Measurements from ENCODE around the gene MACF1.
"Not testable (repeated sequence)": the region's sequence is repeated elsewhere in the genome, so short reads cannot be mapped to it uniquely, and the experiment has no call there.

The MACF1 gene

GRCh38 chr1:39512234-39512847 is 307.8 kb downstream of the MACF1 start:
- not testable (repeated sequence) for H3K4me3 Mint-ChIP-seq; DNase-seq (ENCODE audit: low spot score in 2 of 2); H3K9me3 Mint-ChIP-seq; H3K27ac Mint-ChIP-seq; H3K36me3 Mint-ChIP-seq
- H3K4me1 Mint-ChIP-seq: peaks cover 10% of the 10 kb centered on the region
- ATAC-seq: peak; percentile 33

- not testable (repeated sequence) for H3K4me1 Mint-ChIP-seq; H3K4me3 Mint-ChIP-seq; H3K27ac Mint-ChIP-seq; DNase-seq (ENCODE audit: low spot score in 2 of 2); H3K9me3 Mint-ChIP-seq; H3K36me3 Mint-ChIP-seq
- ATAC-seq: peak; percentile 65
Observed at GRCh38 chr1:39514710-39515124, 310.2 kb downstream of the MACF1 start.

- not testable (repeated sequence) for DNase-seq (ENCODE audit: low spot score in 2 of 2); H3K9me3 Mint-ChIP-seq; H3K36me3 Mint-ChIP-seq; H3K27ac Mint-ChIP-seq; H3K4me1 Mint-ChIP-seq
- peak; percentile 35 for ATAC-seq
- H3K4me3 Mint-ChIP-seq: peak overlapping the region; percentile 61
Observed at GRCh38 chr1:39515131-39516086, 310.9 kb downstream of the MACF1 start.

- not testable (repeated sequence) for H3K4me1 Mint-ChIP-seq; ATAC-seq; H3K36me3 Mint-ChIP-seq; H3K4me3 Mint-ChIP-seq; H3K27ac Mint-ChIP-seq; DNase-seq (ENCODE audit: low spot score in 2 of 2); H3K9me3 Mint-ChIP-seq
Observed at GRCh38 chr1:39516841-39517240, 312.3 kb downstream of the MACF1 start.

- not testable (repeated sequence) for H3K36me3 Mint-ChIP-seq; H3K9me3 Mint-ChIP-seq; H3K4me3 Mint-ChIP-seq; ATAC-seq; DNase-seq (ENCODE audit: low spot score in 2 of 2); H3K4me1 Mint-ChIP-seq; H3K27ac Mint-ChIP-seq
Observed at GRCh38 chr1:39517936-39518335, 313.4 kb downstream of the MACF1 start.

GRCh38 chr1:39519376-39519775 is 314.9 kb downstream of the MACF1 start:
- not testable (repeated sequence) for H3K36me3 Mint-ChIP-seq; DNase-seq (ENCODE audit: low spot score in 2 of 2); ATAC-seq; H3K4me3 Mint-ChIP-seq; H3K9me3 Mint-ChIP-seq; H3K27ac Mint-ChIP-seq; H3K4me1 Mint-ChIP-seq

- not testable (repeated sequence) for H3K4me3 Mint-ChIP-seq; H3K36me3 Mint-ChIP-seq; H3K27ac Mint-ChIP-seq; DNase-seq (ENCODE audit: low spot score in 2 of 2); ATAC-seq; H3K9me3 Mint-ChIP-seq
- H3K4me1 Mint-ChIP-seq: peaks cover 28% of the 10 kb centered on the region
Observed at GRCh38 chr1:39522221-39522620, 317.7 kb downstream of the MACF1 start.

- no peak for DNase-seq (ENCODE audit: low spot score in 2 of 2)
- Mint-ChIP-seq H3K27ac (no peak overlapping the region), H3K4me1 (peaks cover 28% of the 10 kb centered on the region), H3K36me3 (peaks cover 6% of the 10 kb centered on the region), H3K4me3 (no peak overlapping the region), H3K9me3 (no peaks in the 10 kb centered on the region)
- ATAC-seq: no peak
Observed at GRCh38 chr1:39522661-39523567, 318.4 kb downstream of the MACF1 start.

GRCh38 chr1:39524171-39524570 is 319.7 kb downstream of the MACF1 start:
- peak overlapping the region; percentile 93 for H3K27ac Mint-ChIP-seq
- peaks cover 13% of the 10 kb centered on the region for H3K36me3 Mint-ChIP-seq
- peak overlapping the region; percentile 26 for H3K4me3 Mint-ChIP-seq
- DNase-seq (ENCODE audit: low spot score in 2 of 2) (no peak), ATAC-seq (no peak)
- no peaks in the 10 kb centered on the region for H3K9me3 Mint-ChIP-seq
- peaks cover 28% of the 10 kb centered on the region for H3K4me1 Mint-ChIP-seq

- ATAC-seq (no peak), DNase-seq (ENCODE audit: low spot score in 2 of 2) (no peak)
- H3K4me3 Mint-ChIP-seq: peak overlapping the region; percentile 59
- H3K4me1 Mint-ChIP-seq: peaks cover 28% of the 10 kb centered on the region
- H3K27ac Mint-ChIP-seq: peak overlapping the region; percentile 93
- peaks cover 15% of the 10 kb centered on the region for H3K36me3 Mint-ChIP-seq
- no peaks in the 10 kb centered on the region for H3K9me3 Mint-ChIP-seq
Observed at GRCh38 chr1:39524591-39525365, 320.3 kb downstream of the MACF1 start.

GRCh38 chr1:39525366-39526165 is 321.1 kb downstream of the MACF1 start:
- no peaks in the 10 kb centered on the region for H3K9me3 Mint-ChIP-seq
- peak; percentile 62 to 87 for DNase-seq (ENCODE audit: low spot score in 2 of 2)
- peaks cover 28% of the 10 kb centered on the region for H3K4me1 Mint-ChIP-seq
- ATAC-seq: peak; percentile 99
- H3K4me3 Mint-ChIP-seq: peak overlapping the region; percentile 59
- H3K36me3 Mint-ChIP-seq: peaks cover 18% of the 10 kb centered on the region
- peak overlapping the region; percentile 93 for H3K27ac Mint-ChIP-seq

- DNase-seq (ENCODE audit: low spot score in 2 of 2): no peak
- Mint-ChIP-seq H3K4me3 (peak overlapping the region; percentile 59), H3K9me3 (no peaks in the 10 kb centered on the region), H3K36me3 (peaks cover 25% of the 10 kb centered on the region), H3K27ac (no peak overlapping the region), H3K4me1 (peaks cover 28% of the 10 kb centered on the region)
- no peak for ATAC-seq
Observed at GRCh38 chr1:39526466-39527189, 322.1 kb downstream of the MACF1 start.

- H3K4me3 Mint-ChIP-seq; H3K9me3 Mint-ChIP-seq; H3K27ac Mint-ChIP-seq; DNase-seq (ENCODE audit: low spot score in 2 of 2); ATAC-seq: not testable (repeated sequence)
- Mint-ChIP-seq H3K36me3 (peaks cover 31% of the 10 kb centered on the region), H3K4me1 (peaks cover 28% of the 10 kb centered on the region)
Observed at GRCh38 chr1:39527190-39527579, 322.7 kb downstream of the MACF1 start.

Data from stimulated activated effector memory CD8-positive, alpha-beta T cell treated with anti-CD3 and anti-CD28 coated beads, Interleukin-12 subunit alpha, Interleukin-12 subunit beta, amount 100 ng/mL, for 72 hours (primary cell).